HCT116 (cell line): ENCODE measurements around the gene TCHP. TPM values are rescaled to one million over a fixed set of nuclear protein-coding genes. Genes with fewer than 3 reads are reported as not detected.

Experiments used
- ATAC-seq: fragments of 200-7000 bp; cut with Tn5 transposase; 2 replicates; pipeline ENCODE4 v1.9.1; 2020; ENCODE audit warnings: mild to moderate bottlenecking, moderate library complexity
- BruUV-seq: library from RNA; stranded (reverse); fragments of 400-500 nt; replicated peaks from 2 replicates; lab custom pipeline; 2021; lab: Mats Ljungman, UMichigan
- CTCF ChIA-PET: fragments of 300-600 bp; sonication (Branson Sonifier 250); formaldehyde crosslinking; loops from one replicate; lab custom pipeline; 2021; ENCODE audit warnings: antibody characterized with exemption; lab: Charles Lee
- POLR2A ChIA-PET: fragments of 300-600, 350-600 bp; sonication (Branson Sonifier 250); formaldehyde crosslinking; loops from one replicate; lab custom pipeline; 2021; ENCODE audit warnings: antibody characterized with exemption; lab: Charles Lee
- RAD21 ChIA-PET, 2 experiments: fragments of 300-600 bp; sonication (Branson Sonifier 250); formaldehyde crosslinking; loops; one replicate each; lab custom pipeline; 2023; ENCODE audit warnings: low total read pairs in 2 of 2; ENCODE audit not compliant: uncharacterized antibody in 2 of 2, unreplicated experiment in 2 of 2, low non-redundant PET in 1 of 2; lab: Charles Lee
- DNase-seq: peaks from one replicate; pipeline ENCODE4 v3.0.0-alpha.2; 2010; ENCODE audit warnings: low read depth, low spot score
- H2AFZ ChIP-seq: fragments of 200-600 bp; shearing (Covaris generic), sonication (generic); 2 replicates; pipeline ENCODE4 v1.6.1; 2017; ENCODE audit warnings: low read depth, mixed run types, mixed read lengths, antibody characterized with exemption, low read length; ENCODE audit not compliant: poor library complexity, severe bottlenecking
- H3K27ac ChIP-seq: 2 replicates; pipeline ENCODE4 v1.5.1; 2012; ENCODE audit warnings: low read depth, low read length
- H3K27me3 ChIP-seq: fragments of 200-600 bp; sonication (generic); 2 replicates; pipeline ENCODE4 v1.6.1; 2016; ENCODE audit warnings: mixed run types, low read length, mixed read lengths; ENCODE audit not compliant: insufficient read depth
- H3K36me3 ChIP-seq, 2 experiments: fragments of 200-500 bp in 1 of 2; fragments of 200-600 bp in 1 of 2; sonication (Bioruptor generic) in 1 of 2; sonication (generic) in 1 of 2; 2 replicates each; pipeline versions ENCODE4 v1.5.1 to v1.6.1; 2014 to 2016; ENCODE audit warnings: low read length in 2 of 2, inconsistent platforms in 1 of 2, mixed read lengths in 1 of 2, mixed run types in 1 of 2; ENCODE audit not compliant: insufficient read depth in 2 of 2, control insufficient read depth in 1 of 2
- H3K4me1 ChIP-seq, 2 experiments: fragments of 200-600 bp in 1 of 2; sonication (generic) in 1 of 2; 2 replicates each; pipeline versions ENCODE4 v1.5.1 to v1.6.1; 2012 to 2017; ENCODE audit warnings: low read length in 2 of 2, inconsistent platforms in 1 of 2, mild to moderate bottlenecking in 1 of 2, mixed read lengths in 1 of 2, mixed run types in 1 of 2, moderate library complexity in 1 of 2; ENCODE audit not compliant: insufficient read depth in 2 of 2, control insufficient read depth in 1 of 2
- H3K4me2 ChIP-seq: fragments of 200-600 bp; sonication (generic); 2 replicates; pipeline ENCODE4 v1.6.1; 2017; ENCODE audit warnings: mixed run types, low read length, mixed read lengths
- H3K4me3 ChIP-seq, 2 experiments: fragments of 200-600 bp in 1 of 2; sonication (generic) in 1 of 2; replicated peaks in 1 of 2; 2 replicates each; pipeline ENCODE4 v1.5.1; 2011 to 2016; ENCODE audit warnings: low read length in 2 of 2, control low read depth in 1 of 2, low read depth in 1 of 2, mild to moderate bottlenecking in 1 of 2, mixed read lengths in 1 of 2, mixed run types in 1 of 2
- H3K79me2 ChIP-seq: fragments of 200-600 bp; sonication (generic); 2 replicates; pipeline ENCODE4 v1.6.1; 2017; ENCODE audit warnings: mild to moderate bottlenecking, mixed run types, low read length, moderate library complexity, mixed read lengths; ENCODE audit not compliant: insufficient read depth
- H3K9ac ChIP-seq: fragments of 200-600 bp; sonication (generic); 2 replicates; pipeline ENCODE4 v1.6.1; 2016; ENCODE audit warnings: low read length, mixed read lengths
- H3K9me2 ChIP-seq: fragments of 200-600 bp; sonication (generic), shearing (Covaris generic); 2 replicates; pipeline ENCODE4 v1.6.1; 2017; ENCODE audit warnings: mixed run types, mild to moderate bottlenecking, moderate library complexity; ENCODE audit not compliant: insufficient read depth
- H3K9me3 ChIP-seq, 2 experiments: fragments of 200-500 bp in 1 of 2; fragments of 200-600 bp in 1 of 2; sonication (Bioruptor generic) in 1 of 2; sonication (generic) in 1 of 2; 2 replicates each; pipeline ENCODE4 v1.6.1; 2014 to 2017; ENCODE audit warnings: low read length in 2 of 2, mixed read lengths in 2 of 2, inconsistent platforms in 1 of 2, low read depth in 1 of 2, mild to moderate bottlenecking in 1 of 2, mixed run types in 1 of 2, moderate library complexity in 1 of 2; ENCODE audit not compliant: control insufficient read depth in 1 of 2, insufficient read depth in 1 of 2
- H4K20me1 ChIP-seq: fragments of 200-600 bp; sonication (generic), shearing (Covaris generic); 2 replicates; pipeline ENCODE4 v1.6.1; 2017; ENCODE audit warnings: mixed run types, mild to moderate bottlenecking, moderate library complexity; ENCODE audit not compliant: insufficient read depth
- CBX3 ChIP-seq: IDR thresholded peaks from 2 replicates; pipeline ENCODE4 v1.6.1; 2012; ENCODE audit warnings: low read depth
- EGR1 ChIP-seq: IDR thresholded peaks from 2 replicates; pipeline ENCODE4 v1.6.1; 2012; ENCODE audit warnings: low read depth
- EZH2 ChIP-seq: fragments of 200-600 bp; sonication (generic); IDR thresholded peaks from 2 replicates; pipeline ENCODE4 v1.6.1; 2017; ENCODE audit warnings: antibody characterized with exemption, mixed run types
- EZH2phosphoT487 ChIP-seq: fragments of 200-600 bp; IDR thresholded peaks from 2 replicates; pipeline ENCODE4 v1.6.1; 2018; ENCODE audit warnings: antibody characterized with exemption, borderline replicate concordance
- JUND ChIP-seq: IDR thresholded peaks from 2 replicates; pipeline ENCODE4 v1.6.1; 2012
- RAD21 ChIP-seq: IDR thresholded peaks from 2 replicates; pipeline ENCODE4 v1.6.1; 2012; ENCODE audit warnings: low read depth, mild to moderate bottlenecking
- REST ChIP-seq: IDR thresholded peaks from 2 replicates; pipeline ENCODE4 v1.6.1; 2012; ENCODE audit warnings: low read depth
- SIN3A ChIP-seq: IDR thresholded peaks from 2 replicates; pipeline ENCODE4 v1.6.1; 2012; ENCODE audit warnings: low read depth
- SRF ChIP-seq: IDR thresholded peaks from 2 replicates; pipeline ENCODE4 v1.6.1; 2012; ENCODE audit warnings: low read depth
- TCF7L2 ChIP-seq: IDR thresholded peaks from 2 replicates; pipeline ENCODE4 v1.7.0; 2011; ENCODE audit warnings: borderline replicate concordance, inconsistent platforms; ENCODE audit not compliant: insufficient read depth, insufficient read length; ENCODE audit errors: extremely low read depth
- YY1 ChIP-seq: IDR thresholded peaks from 2 replicates; pipeline ENCODE4 v1.6.1; 2011; ENCODE audit warnings: low read length, low read depth, moderate library complexity, mild to moderate bottlenecking; ENCODE audit not compliant: insufficient replicate concordance; ENCODE audit errors: extremely low read depth
- ZBTB33 ChIP-seq: IDR thresholded peaks from 2 replicates; pipeline ENCODE4 v1.6.1; 2011; ENCODE audit warnings: mild to moderate bottlenecking, low read length, moderate library complexity; ENCODE audit not compliant: insufficient replicate concordance; ENCODE audit errors: extremely low read depth
- ZFX ChIP-seq: fragments of 450-650 bp; IDR thresholded peaks from 2 replicates; pipeline ENCODE4 v1.6.1; 2017
- intact Hi-C: fragments of 100-400 bp; cut with micrococcal nuclease; formaldehyde crosslinking; loops from 2 replicates; pipeline ENCODE4 v1.10.0; 2022
- total RNA-seq: library from RNA; stranded (reverse); gene quantifications from one replicate; pipeline ENCODE4 v1.2.1, GENCODE V29; 2021; ENCODE audit not compliant: unreplicated experiment
- TF ChIP-seq, protein P1 (sequence below), 3 experiments: fragments of 200-600 bp in 1 of 3; sonication (generic) in 1 of 3; IDR thresholded peaks in 2 of 3; conservative IDR thresholded peaks in 1 of 3; 2 replicates each; pipeline ENCODE4 v1.5.1; 2012 to 2017; ENCODE audit warnings: low read depth in 2 of 3, low read length in 2 of 3, antibody characterized with exemption in 1 of 3, borderline replicate concordance in 1 of 3, control low read depth in 1 of 3, mild to moderate bottlenecking in 1 of 3, mixed read lengths in 1 of 3, mixed run types in 1 of 3, moderate library complexity in 1 of 3; ENCODE audit not compliant: insufficient read depth in 1 of 3
- TF ChIP-seq, protein P2 (sequence below): IDR thresholded peaks from 2 replicates; pipeline ENCODE4 v1.6.1; 2012
- TF ChIP-seq, protein P3 (sequence below): IDR thresholded peaks from 2 replicates; pipeline ENCODE4 v1.6.1; 2012

The TCHP gene
- total RNA-seq, 1 experiment from 2014 or later = 17.3 TPM

GRCh38 chr12:109947521-109947920 is 47.4 kb downstream of the TCHP start:
- no peaks in the 10 kb centered on the region for H3K27me3 ChIP-seq
- DNase-seq = no peak
- RAD21 ChIA-PET = no interaction called here
- CTCF ChIA-PET = no interaction called here
- ATAC-seq = no peak
- no peak overlapping the region for H2AFZ ChIP-seq
- no TSS peak for BruUV-seq
- TF ChIP-seq EGR1 (no peak), SRF (no peak), ZFX (no peak), REST (no peak), ZBTB33 (no peak), TCF7L2 (no peak), SIN3A (no peak), CBX3 (no peak), JUND (no peak), YY1 (no peak), RAD21 (no peak), EZH2phosphoT487 (no peak), EZH2 (no peak)
- TF ChIP-seq, protein P1, sequence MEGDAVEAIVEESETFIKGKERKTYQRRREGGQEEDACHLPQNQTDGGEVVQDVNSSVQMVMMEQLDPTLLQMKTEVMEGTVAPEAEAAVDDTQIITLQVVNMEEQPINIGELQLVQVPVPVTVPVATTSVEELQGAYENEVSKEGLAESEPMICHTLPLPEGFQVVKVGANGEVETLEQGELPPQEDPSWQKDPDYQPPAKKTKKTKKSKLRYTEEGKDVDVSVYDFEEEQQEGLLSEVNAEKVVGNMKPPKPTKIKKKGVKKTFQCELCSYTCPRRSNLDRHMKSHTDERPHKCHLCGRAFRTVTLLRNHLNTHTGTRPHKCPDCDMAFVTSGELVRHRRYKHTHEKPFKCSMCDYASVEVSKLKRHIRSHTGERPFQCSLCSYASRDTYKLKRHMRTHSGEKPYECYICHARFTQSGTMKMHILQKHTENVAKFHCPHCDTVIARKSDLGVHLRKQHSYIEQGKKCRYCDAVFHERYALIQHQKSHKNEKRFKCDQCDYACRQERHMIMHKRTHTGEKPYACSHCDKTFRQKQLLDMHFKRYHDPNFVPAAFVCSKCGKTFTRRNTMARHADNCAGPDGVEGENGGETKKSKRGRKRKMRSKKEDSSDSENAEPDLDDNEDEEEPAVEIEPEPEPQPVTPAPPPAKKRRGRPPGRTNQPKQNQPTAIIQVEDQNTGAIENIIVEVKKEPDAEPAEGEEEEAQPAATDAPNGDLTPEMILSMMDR (IDR thresholded peaks at IDR 0.05 in 2 of 3, conservative IDR thresholded peaks at IDR 0.05 in 1 of 3; ENCODE audit: borderline replicate concordance in 1 of 3, insufficient read depth in 1 of 3, low read depth in 2 of 3, low read length in 2 of 3) = no peak
- TF ChIP-seq, protein P2, sequence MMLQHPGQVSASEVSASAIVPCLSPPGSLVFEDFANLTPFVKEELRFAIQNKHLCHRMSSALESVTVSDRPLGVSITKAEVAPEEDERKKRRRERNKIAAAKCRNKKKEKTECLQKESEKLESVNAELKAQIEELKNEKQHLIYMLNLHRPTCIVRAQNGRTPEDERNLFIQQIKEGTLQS = no peak
- TF ChIP-seq, protein P3, sequence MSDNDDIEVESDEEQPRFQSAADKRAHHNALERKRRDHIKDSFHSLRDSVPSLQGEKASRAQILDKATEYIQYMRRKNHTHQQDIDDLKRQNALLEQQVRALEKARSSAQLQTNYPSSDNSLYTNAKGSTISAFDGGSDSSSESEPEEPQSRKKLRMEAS = no peak
- no peaks in the 10 kb centered on the region for H4K20me1 ChIP-seq
- H3K4me3 ChIP-seq = no peak overlapping the region
- no peak overlapping the region for H3K9ac ChIP-seq
- H3K9me2 ChIP-seq = no peaks in the 10 kb centered on the region
- H3K27ac ChIP-seq = no peak overlapping the region
- no peaks in the 10 kb centered on the region for H3K9me3 ChIP-seq
- H3K4me2 ChIP-seq = no peak overlapping the region
- H3K79me2 ChIP-seq = no peaks in the 10 kb centered on the region
- POLR2A ChIA-PET = no interaction called here
- peaks cover 27 to 39% of the 10 kb centered on the region in 2 experiments for H3K4me1 ChIP-seq
- 0 out of 4 replicates have a peak, but pooled peaks cover 3 to 11% of the 10 kb centered on the region in 2 experiments for H3K36me3 ChIP-seq
- intact Hi-C loops = no loop called here
